Skeletal muscle satellite cell (primary cell): ENCODE measurements around the gene XKR7.
"Not testable (repeated sequence)": the region's sequence is repeated elsewhere in the genome, so short reads cannot be mapped to it uniquely, and the experiment has no call there.

Source experiments
- H3K27me3 ChIP-seq: 2 replicates; pipeline ENCODE4 v1.7.0; 2013; ENCODE audit warnings: low read length; ENCODE audit not compliant: control insufficient read depth, insufficient read depth
- H3K36me3 ChIP-seq: 2 replicates; pipeline ENCODE4 v1.7.0; 2013; ENCODE audit warnings: mild to moderate bottlenecking, control low read depth, low read length; ENCODE audit not compliant: insufficient read depth
- H3K4me1 ChIP-seq: 2 replicates; pipeline ENCODE4 v1.7.0; 2013; ENCODE audit warnings: low read length; ENCODE audit not compliant: control insufficient read depth, insufficient read depth
- H3K4me2 ChIP-seq: 2 replicates; pipeline ENCODE4 v1.7.0; 2013; ENCODE audit warnings: mild to moderate bottlenecking, low read length
- H3K4me3 ChIP-seq: 2 replicates; pipeline ENCODE4 v1.7.0; 2013; ENCODE audit warnings: low read length
- H3K9ac ChIP-seq: 2 replicates; pipeline ENCODE4 v1.7.0; 2013; ENCODE audit warnings: mild to moderate bottlenecking, low read depth, low read length, moderate library complexity
- H3K9me3 ChIP-seq: replicated peaks from 2 replicates; pipeline ENCODE4 v1.7.0; 2013; ENCODE audit warnings: mild to moderate bottlenecking, control low read depth, low read length

Gene XKR7

DNA sequence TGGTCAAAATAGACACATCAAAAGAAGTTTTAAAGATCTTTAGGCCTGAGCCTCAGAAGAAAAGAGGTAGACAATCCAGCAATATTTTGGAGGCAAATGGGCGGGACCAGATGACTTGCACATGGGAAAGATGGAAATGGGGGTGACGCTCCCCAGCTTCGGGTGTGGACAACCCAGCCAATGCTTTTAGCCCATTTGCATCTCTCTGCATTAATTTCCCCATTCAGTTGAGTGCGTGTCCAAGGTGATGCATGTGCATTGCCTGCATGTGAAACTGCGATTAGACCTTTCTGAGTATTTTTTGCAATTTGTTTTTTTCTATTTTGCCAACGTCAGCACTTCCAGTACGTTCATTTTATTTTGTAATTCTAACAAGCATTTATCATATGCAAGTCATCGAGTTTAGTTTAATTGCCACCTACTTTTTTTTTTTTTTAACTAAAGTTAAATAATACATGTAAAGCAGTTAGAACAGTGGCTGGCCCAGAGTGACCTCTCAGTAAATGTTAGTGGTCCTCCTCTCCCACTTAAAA is 40.3 kb upstream of the XKR7 start:
- Histone ChIP-seq H3K4me2 (no peak overlapping the region), H3K9me3 (no peaks in the 10 kb centered on the region), H3K9ac (no peak overlapping the region), H3K36me3 (no peaks in the 10 kb centered on the region), H3K4me3 (no peak overlapping the region), H3K4me1 (no peaks in the 10 kb centered on the region), H3K27me3 (peaks cover 58% of the 10 kb centered on the region)

DNA sequence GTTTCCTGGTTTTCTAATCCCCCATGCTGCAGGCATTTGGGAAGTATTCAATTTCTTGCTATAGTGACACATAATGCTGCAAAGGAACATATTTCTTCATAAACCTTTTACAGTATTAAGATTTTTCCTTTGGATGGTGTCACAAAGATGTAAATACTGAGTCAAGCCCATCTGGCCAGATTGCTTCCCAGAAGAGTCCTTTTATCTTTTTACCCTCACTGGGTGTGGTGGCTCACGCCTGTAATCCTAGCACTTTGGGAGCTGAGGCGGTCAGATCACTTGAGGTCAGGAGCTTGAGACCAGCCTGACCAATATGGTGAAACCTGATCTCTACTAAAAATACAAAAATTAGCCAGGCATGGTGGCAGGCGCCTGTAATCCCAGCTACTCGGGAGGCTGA is 38.3 kb upstream of the XKR7 start:
- H3K27me3 ChIP-seq, result peaks cover 54% of the 10 kb centered on the region
- H3K4me2 ChIP-seq, H3K9ac ChIP-seq: not testable (repeated sequence)

DNA sequence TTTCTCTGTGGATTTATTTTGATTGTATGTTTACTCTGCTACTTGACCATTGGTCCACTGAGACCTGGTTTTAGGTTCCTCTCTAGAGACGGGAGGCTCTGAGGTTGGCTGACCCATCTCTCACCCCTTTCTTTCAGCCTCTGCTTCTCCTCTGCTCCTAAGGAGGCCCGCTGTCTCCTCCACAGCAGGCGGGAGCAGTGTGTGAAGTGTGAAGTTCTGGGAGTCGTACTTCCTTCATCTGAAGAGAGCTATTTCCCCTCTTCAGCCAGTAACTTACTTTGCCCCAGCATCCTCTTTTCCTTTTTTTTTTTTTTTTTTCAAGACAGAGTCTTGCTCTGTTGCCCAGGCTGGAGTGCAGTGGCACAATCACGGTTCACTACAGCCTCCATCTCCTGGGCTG is 37.2 kb upstream of the XKR7 start:
- H3K4me3 ChIP-seq, result no peak overlapping the region
- no peak overlapping the region for H3K9ac ChIP-seq
- H3K4me2 ChIP-seq, result no peak overlapping the region
- H3K36me3 ChIP-seq, result no peaks in the 10 kb centered on the region
- H3K4me1 ChIP-seq, result no peaks in the 10 kb centered on the region
- H3K9me3 ChIP-seq, result no peaks in the 10 kb centered on the region
- peaks cover 50% of the 10 kb centered on the region for H3K27me3 ChIP-seq

More for the DNA sequence above, 38.3 kb upstream of the XKR7 start:
- H3K36me3 ChIP-seq, H3K4me3 ChIP-seq, H3K4me1 ChIP-seq, H3K9me3 ChIP-seq: not testable (repeated sequence)

DNA sequence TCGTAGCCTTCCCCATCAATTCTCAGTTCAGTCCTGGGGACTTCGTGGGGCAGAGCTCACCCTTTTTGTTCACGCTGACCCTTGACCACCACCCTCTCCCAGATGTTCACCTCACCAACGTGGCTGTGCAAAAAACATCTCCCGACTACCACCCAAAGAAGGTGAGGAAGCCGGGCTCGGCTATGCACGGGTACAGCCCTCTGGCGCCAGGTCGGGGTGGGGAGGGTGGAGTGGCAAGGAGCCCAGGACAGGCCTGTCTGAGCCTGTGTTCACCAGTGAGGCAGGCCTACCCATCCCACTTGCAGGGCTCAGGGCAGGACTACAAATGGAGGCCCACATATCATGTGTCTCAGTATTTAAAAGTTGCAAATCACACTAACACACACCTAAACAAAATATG is 34.3 kb upstream of the XKR7 start:
- Histone ChIP-seq H3K36me3 (no peaks in the 10 kb centered on the region), H3K9me3 (no peaks in the 10 kb centered on the region), H3K4me3 (no peak overlapping the region), H3K4me1 (no peaks in the 10 kb centered on the region), H3K9ac (no peak overlapping the region), H3K4me2 (no peak overlapping the region), H3K27me3 (peaks cover 46% of the 10 kb centered on the region)

- no peak overlapping the region for H3K9ac ChIP-seq
- peaks cover 42% of the 10 kb centered on the region for H3K27me3 ChIP-seq
- H3K9me3 ChIP-seq, result no peaks in the 10 kb centered on the region
- no peaks in the 10 kb centered on the region for H3K4me1 ChIP-seq
- H3K4me2 ChIP-seq, result no peak overlapping the region
- no peaks in the 10 kb centered on the region for H3K36me3 ChIP-seq
- no peak overlapping the region for H3K4me3 ChIP-seq
Observed at GRCh38 chr20:31934491-31934890, 33.5 kb upstream of the XKR7 start.

GRCh38 chr20:31934968-31935764 is 32.8 kb upstream of the XKR7 start:
- Histone ChIP-seq H3K9me3 (no peaks in the 10 kb centered on the region), H3K9ac (no peak overlapping the region), H3K4me2 (no peak overlapping the region), H3K4me3 (no peak overlapping the region), H3K27me3 (peaks cover 40% of the 10 kb centered on the region), H3K36me3 (no peaks in the 10 kb centered on the region), H3K4me1 (no peaks in the 10 kb centered on the region)

DNA sequence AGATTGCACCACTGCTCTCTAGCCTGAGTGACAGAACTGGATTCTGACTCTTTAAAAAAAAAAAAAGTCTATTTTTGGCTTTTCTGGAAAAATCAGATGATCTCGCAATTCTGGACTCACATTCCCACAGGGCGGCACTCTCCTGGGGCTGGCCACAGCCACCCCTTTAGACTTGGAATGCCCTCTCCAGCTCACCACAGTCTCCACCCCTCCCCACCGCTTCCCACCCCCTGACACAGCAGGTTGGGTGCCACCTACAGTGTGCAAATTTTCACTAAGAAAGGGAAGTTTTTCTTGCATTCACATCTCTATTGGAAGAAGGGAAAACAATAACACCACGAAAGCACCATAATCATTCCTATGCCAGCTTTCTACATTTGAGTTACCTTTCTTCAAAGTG is 31.5 kb upstream of the XKR7 start:
- H3K9me3 ChIP-seq, result no peaks in the 10 kb centered on the region
- no peak overlapping the region for H3K4me3 ChIP-seq
- no peaks in the 10 kb centered on the region for H3K36me3 ChIP-seq
- H3K4me2 ChIP-seq, result no peak overlapping the region
- H3K27me3 ChIP-seq, result peaks cover 28% of the 10 kb centered on the region
- no peak overlapping the region for H3K9ac ChIP-seq
- H3K4me1 ChIP-seq, result no peaks in the 10 kb centered on the region

GRCh38 chr20:31937820-31938219 is 30.1 kb upstream of the XKR7 start:
- Histone ChIP-seq H3K36me3 (no peaks in the 10 kb centered on the region), H3K9ac (no peak overlapping the region), H3K4me2 (no peak overlapping the region), H3K27me3 (peaks cover 26% of the 10 kb centered on the region), H3K4me3 (no peak overlapping the region), H3K9me3 (no peaks in the 10 kb centered on the region), H3K4me1 (no peaks in the 10 kb centered on the region)

GRCh38 chr20:31939661-31940060 is 28.3 kb upstream of the XKR7 start:
- Histone ChIP-seq H3K36me3 (no peaks in the 10 kb centered on the region), H3K9me3 (no peaks in the 10 kb centered on the region), H3K4me3 (no peak overlapping the region), H3K4me2 (no peak overlapping the region), H3K9ac (no peak overlapping the region), H3K27me3 (peaks cover 13% of the 10 kb centered on the region), H3K4me1 (no peaks in the 10 kb centered on the region)

GRCh38 chr20:31943052-31943471 is 24.9 kb upstream of the XKR7 start:
- H3K4me2 ChIP-seq, result no peak overlapping the region
- no peak overlapping the region for H3K9ac ChIP-seq
- H3K4me3 ChIP-seq, result no peak overlapping the region
- H3K36me3 ChIP-seq, result peaks cover 27% of the 10 kb centered on the region
- no peaks in the 10 kb centered on the region for H3K9me3 ChIP-seq
- H3K27me3 ChIP-seq, result peaks cover 3% of the 10 kb centered on the region
- H3K4me1 ChIP-seq, result no peaks in the 10 kb centered on the region

GRCh38 chr20:31945319-31945718 is 22.6 kb upstream of the XKR7 start:
- no peaks in the 10 kb centered on the region for H3K27me3 ChIP-seq
- no peak overlapping the region for H3K9ac ChIP-seq
- peaks cover 42% of the 10 kb centered on the region for H3K36me3 ChIP-seq
- no peak overlapping the region for H3K4me2 ChIP-seq
- H3K4me3 ChIP-seq, result no peak overlapping the region
- peaks cover 1% of the 10 kb centered on the region for H3K4me1 ChIP-seq
- H3K9me3 ChIP-seq, result no peaks in the 10 kb centered on the region

DNA sequence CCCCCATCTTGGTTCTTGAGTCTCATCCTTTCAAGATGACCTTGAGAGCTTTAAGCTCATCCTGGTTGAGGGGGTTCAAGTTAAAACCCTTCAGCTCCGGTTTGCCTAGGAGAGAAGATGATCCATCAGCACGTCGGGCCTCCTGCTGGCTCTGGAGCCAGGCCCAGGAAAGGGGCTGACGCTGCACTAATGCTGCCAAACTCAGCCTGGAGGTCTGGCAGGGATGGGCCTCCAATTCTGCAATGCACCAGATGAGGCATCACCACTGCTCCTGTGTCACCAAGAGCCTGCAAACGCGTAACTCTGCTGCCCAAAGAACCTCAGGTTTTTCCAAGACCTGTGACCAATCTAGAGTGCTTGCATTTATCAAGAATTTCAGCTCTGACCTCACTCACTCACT is 22.2 kb upstream of the XKR7 start:
- H3K36me3 ChIP-seq, result peaks cover 42% of the 10 kb centered on the region
- no peaks in the 10 kb centered on the region for H3K9me3 ChIP-seq
- H3K9ac ChIP-seq, result no peak overlapping the region
- peaks cover 6% of the 10 kb centered on the region for H3K4me1 ChIP-seq
- no peak overlapping the region for H3K4me2 ChIP-seq
- H3K27me3 ChIP-seq, result no peaks in the 10 kb centered on the region
- H3K4me3 ChIP-seq, result no peak overlapping the region
